ENCODE measurements around the gene HAPLN3.

HAPLN3 gene

GRCh38 chr15:88858934-88859333, 36.4 kb downstream of the HAPLN3 start:
- DNase-seq: no peak

GRCh38 chr15:88852476-88852875, 42.9 kb downstream of the HAPLN3 start:
- no peak for DNase-seq

GRCh38 chr15:88849376-88850072, 45.8 kb downstream of the HAPLN3 start:
- no peak for DNase-seq

GRCh38 chr15:88848203-88848602, 47.1 kb downstream of the HAPLN3 start:
- DNase-seq: no peak

- DNase-seq: no peak
Observed at GRCh38 chr15:88847144-88847543, 48.2 kb downstream of the HAPLN3 start.

- no peak for DNase-seq
Observed at GRCh38 chr15:88845616-88846015, 49.7 kb downstream of the HAPLN3 start.

GRCh38 chr15:88844749-88845386, 50.5 kb downstream of the HAPLN3 start:
- no peak for DNase-seq

- DNase-seq: no peak
Observed at GRCh38 chr15:88843334-88843733, 52.0 kb downstream of the HAPLN3 start.

GRCh38 chr15:88842156-88842555, 53.2 kb downstream of the HAPLN3 start:
- DNase-seq: no peak

- no peak for DNase-seq
Observed at GRCh38 chr15:88841236-88841635, 54.1 kb downstream of the HAPLN3 start.

GRCh38 chr15:88839961-88840360, 55.4 kb downstream of the HAPLN3 start:
- DNase-seq: no peak

GRCh38 chr15:88839146-88839545, 56.2 kb downstream of the HAPLN3 start:
- DNase-seq: no peak

- no peak for DNase-seq
Observed at GRCh38 chr15:88838667-88839066, 56.7 kb downstream of the HAPLN3 start.

GRCh38 chr15:88835646-88836045, 59.7 kb downstream of the HAPLN3 start:
- DNase-seq: no peak

- no peak for DNase-seq
Observed at GRCh38 chr15:88835119-88835518, 60.2 kb downstream of the HAPLN3 start.

- DNase-seq: peak in 1 of 2 experiments; percentile 16
Observed at GRCh38 chr15:88834211-88834812, 61.0 kb downstream of the HAPLN3 start.

- no peak for DNase-seq
Observed at GRCh38 chr15:88833731-88834100, 61.6 kb downstream of the HAPLN3 start.

GRCh38 chr15:88832820-88833730, 62.3 kb downstream of the HAPLN3 start:
- no peak for DNase-seq

GRCh38 chr15:88830016-88830415, 65.3 kb downstream of the HAPLN3 start:
- DNase-seq: no peak

- no peak for DNase-seq
Observed at GRCh38 chr15:88828791-88829190, 66.6 kb downstream of the HAPLN3 start.

Data from NCI-H524 (cell line).